Cardiac muscle cell (in vitro differentiated cells and primary cell): ENCODE data around the gene FBXO34. TPM values are rescaled to one million over a fixed set of nuclear protein-coding genes. Genes with fewer than 3 reads are reported as not detected.

Experiments
- DNase-seq, 2 donors: peaks; one replicate each; pipeline versions ENCODE4 v3.0.0 to v3.0.0-alpha.2; 2010 to 2017; ENCODE audit warnings: low read depth in 1 of 2, low spot score in 1 of 2
- H3K27ac ChIP-seq: fragments of 200-600 bp; sonication (generic); 2 replicates; pipeline ENCODE4 v1.5.1; 2016
- H3K27me3 ChIP-seq: fragments of 200-600 bp; sonication (generic); 2 replicates; pipeline ENCODE4 v1.6.0; 2016; ENCODE audit warnings: control low read depth
- H3K36me3 ChIP-seq: fragments of 200-600 bp; sonication (generic); 2 replicates; pipeline ENCODE4 v1.5.1; 2016; ENCODE audit warnings: control low read depth
- H3K4me1 ChIP-seq: fragments of 200-600 bp; sonication (generic); 2 replicates; pipeline ENCODE4 v1.8.1; 2017; ENCODE audit warnings: low read depth, mild to moderate bottlenecking, mixed run types
- H3K4me3 ChIP-seq: fragments of 200-600 bp; sonication (generic); 2 replicates; pipeline ENCODE4 v1.5.1; 2016; ENCODE audit warnings: mild to moderate bottlenecking
- H3K9me3 ChIP-seq: fragments of 200-600 bp; sonication (generic); 2 replicates; pipeline ENCODE4 v1.5.1; 2017; ENCODE audit warnings: low read depth, mild to moderate bottlenecking, control low read depth
- CTCF ChIP-seq: IDR thresholded peaks from 2 replicates; pipeline ENCODE4 v1.5.1; 2012; ENCODE audit warnings: low read depth, mild to moderate bottlenecking, low read length
- polyA plus RNA-seq: library from polyadenylated mRNA; unstranded; fragments of >200 nt; fragmentation: Nextera tagmentation; extraction: Ambion mirVana; gene quantifications from 2 replicates; pipeline ENCODE4 v1.2.1, GENCODE V29; 2016
- total RNA-seq: library from RNA; depleted of rRNA; stranded (reverse); fragments of >200 nt; gene quantifications from 2 replicates; pipeline ENCODE4 v1.2.3, GENCODE V29; 2016

The FBXO34 gene
- total RNA-seq (15.3 and 19.2 TPM in 2 replicates), polyA plus RNA-seq (21.1 and 21.7 TPM in 2 replicates)

GRCh38 chr14:55270832-55271571, at the start of gene FBXO34:
Gene FBXO34, plus strand, starts transcription at chr14:55271421. Its CDS starts 78,970 bp downstream, at chr14:55350391.
- Histone ChIP-seq H3K9me3 (no peaks in the 10 kb centered on the region), H3K27ac (peak within 1 kb of the TSS; percentile 91), H3K27me3 (no peaks in the 10 kb centered on the region), H3K4me3 (peak within 1 kb of the TSS; percentile 87), H3K4me1 (peaks cover 25% of the 10 kb centered on the region), H3K36me3 (no peaks in the 10 kb centered on the region)
- DNase-seq, result peak; percentile 98 to 100
- peak; percentile 100 for TF ChIP-seq CTCF

- Histone ChIP-seq H3K27me3 (no peaks in the 10 kb centered on the region), H3K9me3 (no peaks in the 10 kb centered on the region), H3K4me1 (no peaks in the 10 kb centered on the region), H3K4me3 (no peak overlapping the region), H3K27ac (no peak overlapping the region), H3K36me3 (no peaks in the 10 kb centered on the region)
- no peak for DNase-seq
- no peak for TF ChIP-seq CTCF
Measured at GRCh38 chr14:55221968-55222367, 49.3 kb upstream of the FBXO34 start.

GRCh38 chr14:55223364-55223763, 47.9 kb upstream of the FBXO34 start:
- no peaks in the 10 kb centered on the region for H3K27me3 ChIP-seq
- no peak overlapping the region for H3K27ac ChIP-seq
- H3K4me3 ChIP-seq, result no peak overlapping the region
- no peak for TF ChIP-seq CTCF
- no peaks in the 10 kb centered on the region for H3K9me3 ChIP-seq
- H3K36me3 ChIP-seq, result no peaks in the 10 kb centered on the region
- DNase-seq, result no peak
- no peaks in the 10 kb centered on the region for H3K4me1 ChIP-seq

- Histone ChIP-seq H3K27ac (no peak overlapping the region), H3K27me3 (peaks cover 6% of the 10 kb centered on the region)
- no peak for DNase-seq
Measured at GRCh38 chr14:55228261-55228660, 43.0 kb upstream of the FBXO34 start.

GRCh38 chr14:55233591-55233990, 37.6 kb upstream of the FBXO34 start:
- H3K27ac ChIP-seq, result no peak overlapping the region
- H3K36me3 ChIP-seq, result no peaks in the 10 kb centered on the region
- no peaks in the 10 kb centered on the region for H3K9me3 ChIP-seq
- DNase-seq, result no peak
- peaks cover 16% of the 10 kb centered on the region for H3K27me3 ChIP-seq
- TF ChIP-seq CTCF, result no peak
- H3K4me3 ChIP-seq, result no peak overlapping the region
- no peaks in the 10 kb centered on the region for H3K4me1 ChIP-seq

More at GRCh38 chr14:55228261-55228660, 43.0 kb upstream of the FBXO34 start:
- H3K4me3 ChIP-seq, result no peak overlapping the region
- no peak for TF ChIP-seq CTCF
- H3K9me3 ChIP-seq, result no peaks in the 10 kb centered on the region
- H3K4me1 ChIP-seq, result no peaks in the 10 kb centered on the region
- no peaks in the 10 kb centered on the region for H3K36me3 ChIP-seq
